SH-SY5Y (cell line): ENCODE measurements around the gene CDK3.

ENCODE experiments used
- GATA2 ChIP-seq: IDR thresholded peaks from 2 replicates; pipeline ENCODE4 v1.6.1; 2011; ENCODE audit warnings: mild to moderate bottlenecking, low read depth, low read length
- GATA3 ChIP-seq: IDR thresholded peaks from 2 replicates; pipeline ENCODE4 v1.6.1; 2011; ENCODE audit warnings: low read depth, mild to moderate bottlenecking, low read length, moderate library complexity

CDK3 gene

GRCh38 chr17:76000755-76001521, at the start of gene CDK3:
Gene CDK3 (plus strand): TSS chr17:76000855. CDS start chr17:76001426, 571 bp downstream.
- TF ChIP-seq GATA2 (no peak), GATA3 (no peak)

- no peak for TF ChIP-seq GATA2
- no peak for TF ChIP-seq GATA3
These were observed 49.6 kb upstream of the CDK3 start for GRCh38 chr17:75950855-75951554.

GRCh38 chr17:75959051-75959838, 41.4 kb upstream of the CDK3 start:
- TF ChIP-seq GATA2 (no peak), GATA3 (no peak)

GRCh38 chr17:75959839-75960511, 40.7 kb upstream of the CDK3 start:
- TF ChIP-seq GATA3 (no peak), GATA2 (no peak)

GRCh38 chr17:75965468-75965867, 35.2 kb upstream of the CDK3 start:
- TF ChIP-seq GATA2 (no peak), GATA3 (no peak)

- TF ChIP-seq GATA2 = no peak
- no peak for TF ChIP-seq GATA3
These were observed 30.6 kb upstream of the CDK3 start for GRCh38 chr17:75970011-75970523.

- no peak for TF ChIP-seq GATA3
- no peak for TF ChIP-seq GATA2
These were observed 30.0 kb upstream of the CDK3 start for GRCh38 chr17:75970626-75971025.

GRCh38 chr17:75975757-75976174, 24.9 kb upstream of the CDK3 start:
- TF ChIP-seq GATA3 (no peak), GATA2 (no peak)

- TF ChIP-seq GATA3 (no peak), GATA2 (no peak)
These were observed 24.3 kb upstream of the CDK3 start for GRCh38 chr17:75976175-75976848.

GRCh38 chr17:75978938-75979704, 21.5 kb upstream of the CDK3 start, which contains the start of the genes ACOX1 and TEN1:
Gene ACOX1 (minus strand): TSS chr17:75979166. CDS start chr17:75979073, 93 bp downstream.
Gene TEN1 (plus strand): TSS chr17:75979240. CDS start chr17:75986193, 6,953 bp downstream.
- no peak for TF ChIP-seq GATA2
- TF ChIP-seq GATA3 = no peak

GRCh38 chr17:75979705-75980187, 20.9 kb upstream of the CDK3 start:
- no peak for TF ChIP-seq GATA2
- TF ChIP-seq GATA3 = no peak
